Measurements from ENCODE around the gene ELMO3. TPM values are rescaled to one million over a fixed set of nuclear protein-coding genes. Genes with fewer than 3 reads are reported as not detected.

Gene ELMO3
- total RNA-seq, 1 donor from 2014 or later, result 5.5 TPM

- TF ChIP-seq CTCF (IDR thresholded peaks at IDR 0.05; ENCODE audit: unreplicated experiment), result no peak
- Mint-ChIP-seq H3K27ac (no peak overlapping the region), H3K4me1 (ENCODE audit: low read depth) (no peaks in the 10 kb centered on the region), H3K9me3 (ENCODE audit: low read depth) (no peaks in the 10 kb centered on the region), H3K36me3 (ENCODE audit: insufficient read depth) (peaks cover 11% of the 10 kb centered on the region), H3K4me3 (ENCODE audit: low read depth) (no peak overlapping the region), H3K27me3 (no peaks in the 10 kb centered on the region)
- DNase-seq (ENCODE audit: low spot score, unreplicated experiment), result no peak
These were observed 40.0 kb downstream of the ELMO3 start for GRCh38 chr16:67238806-67239470.

- no peak overlapping the region for H3K4me3 Mint-ChIP-seq (ENCODE audit: low read depth)
- peaks cover 11% of the 10 kb centered on the region for H3K36me3 Mint-ChIP-seq (ENCODE audit: insufficient read depth)
- no peak for DNase-seq (ENCODE audit: low spot score, unreplicated experiment)
- no peaks in the 10 kb centered on the region for H3K27me3 Mint-ChIP-seq
- H3K27ac Mint-ChIP-seq, result no peak overlapping the region
- TF ChIP-seq CTCF (IDR thresholded peaks at IDR 0.05; ENCODE audit: unreplicated experiment), result no peak
- H3K9me3 Mint-ChIP-seq (ENCODE audit: low read depth), result no peaks in the 10 kb centered on the region
- peaks cover 5% of the 10 kb centered on the region for H3K4me1 Mint-ChIP-seq (ENCODE audit: low read depth)
These were observed 41.6 kb downstream of the ELMO3 start for GRCh38 chr16:67240506-67240905.

GRCh38 chr16:67241008-67241900 is 42.3 kb downstream of the ELMO3 start:
- Mint-ChIP-seq H3K4me3 (ENCODE audit: low read depth) (no peak overlapping the region), H3K9me3 (ENCODE audit: low read depth) (no peaks in the 10 kb centered on the region), H3K4me1 (ENCODE audit: low read depth) (peaks cover 6% of the 10 kb centered on the region), H3K36me3 (ENCODE audit: insufficient read depth) (peaks cover 8% of the 10 kb centered on the region), H3K27me3 (no peaks in the 10 kb centered on the region), H3K27ac (no peak overlapping the region)
- TF ChIP-seq CTCF (IDR thresholded peaks at IDR 0.05; ENCODE audit: unreplicated experiment), result no peak
- no peak for DNase-seq (ENCODE audit: low spot score, unreplicated experiment)

GRCh38 chr16:67242138-67242730 is 43.3 kb downstream of the ELMO3 start:
- Mint-ChIP-seq H3K27ac (no peak overlapping the region), H3K4me1 (ENCODE audit: low read depth) (peaks cover 6% of the 10 kb centered on the region), H3K36me3 (ENCODE audit: insufficient read depth) (peaks cover 3% of the 10 kb centered on the region), H3K27me3 (no peaks in the 10 kb centered on the region), H3K4me3 (ENCODE audit: low read depth) (no peak overlapping the region), H3K9me3 (ENCODE audit: low read depth) (no peaks in the 10 kb centered on the region)
- DNase-seq (ENCODE audit: low spot score, unreplicated experiment), result no peak
- no peak for TF ChIP-seq CTCF (IDR thresholded peaks at IDR 0.05; ENCODE audit: unreplicated experiment)

- Mint-ChIP-seq H3K27me3 (peaks cover 9% of the 10 kb centered on the region), H3K36me3 (ENCODE audit: insufficient read depth) (no peaks in the 10 kb centered on the region), H3K4me3 (ENCODE audit: low read depth) (no peak overlapping the region), H3K9me3 (ENCODE audit: low read depth) (no peaks in the 10 kb centered on the region), H3K4me1 (ENCODE audit: low read depth) (peaks cover 14% of the 10 kb centered on the region), H3K27ac (no peak overlapping the region)
- DNase-seq (ENCODE audit: low spot score, unreplicated experiment), result no peak
- no peak for TF ChIP-seq CTCF (IDR thresholded peaks at IDR 0.05; ENCODE audit: unreplicated experiment)
These were observed 44.5 kb downstream of the ELMO3 start for GRCh38 chr16:67243481-67243880.

Measured in progenitor cell of endocrine pancreas (in vitro differentiated cells).